Measurements from ENCODE around the gene UFD1.

The UFD1 gene

DNA sequence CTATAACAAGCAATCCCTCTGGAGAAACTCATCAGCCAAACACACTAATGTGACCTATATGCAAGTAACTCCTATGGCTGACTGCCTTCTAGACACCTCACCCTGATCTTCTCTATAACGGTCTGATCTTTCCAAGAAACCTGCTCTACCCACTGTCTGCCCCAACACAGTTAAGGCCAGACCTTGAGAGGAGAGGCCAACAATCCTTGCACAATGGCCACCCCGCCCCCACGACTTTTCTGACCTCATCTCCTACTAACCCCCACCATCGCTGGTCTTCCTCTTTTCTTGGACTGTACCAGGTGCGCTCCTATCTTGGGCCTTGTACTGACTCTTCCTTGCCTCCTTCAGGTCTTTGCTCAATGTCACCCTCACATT, 59.9 kb downstream of the UFD1 start:
- no peak for DNase-seq

DNA sequence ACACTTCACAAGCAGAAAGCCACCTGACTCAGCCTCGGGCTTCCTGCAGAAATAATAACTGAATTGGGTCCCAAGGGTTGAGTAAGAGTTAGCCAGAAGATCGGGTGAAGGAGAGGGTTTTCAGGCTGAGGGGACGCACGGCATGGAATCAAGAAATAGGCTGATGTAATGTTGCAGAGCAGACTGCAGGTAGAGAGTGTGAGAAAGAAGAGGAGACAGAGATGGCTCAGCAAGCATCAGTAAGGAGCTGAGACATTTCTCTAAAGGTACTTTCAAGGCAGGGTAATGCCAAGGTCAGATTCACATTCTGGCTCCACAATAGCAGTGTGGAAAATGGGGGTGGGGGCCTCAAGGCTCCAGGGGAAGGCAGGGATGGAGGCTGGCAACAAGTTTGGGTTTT, 66.1 kb downstream of the UFD1 start:
- DNase-seq: no peak

DNA sequence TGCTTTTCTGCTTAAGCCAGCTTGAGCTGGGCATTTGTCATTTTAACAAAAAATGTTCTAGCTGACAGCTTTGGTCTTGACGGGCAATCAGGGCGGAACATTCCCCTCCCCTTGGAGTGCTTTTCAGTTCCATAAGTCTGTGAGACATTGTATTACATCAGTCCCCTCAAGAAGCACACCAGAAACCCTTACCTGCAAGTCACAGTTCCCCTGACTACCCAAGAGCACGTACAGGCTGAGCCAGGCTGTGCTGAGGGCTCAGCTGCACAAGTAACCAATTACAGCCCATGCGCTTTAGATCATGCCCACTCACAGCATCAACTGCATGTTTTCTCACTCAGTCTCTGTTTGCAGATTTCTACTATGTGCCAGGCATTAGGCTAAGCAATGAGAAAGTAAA, 66.5 kb downstream of the UFD1 start:
- no peak for DNase-seq

DNA sequence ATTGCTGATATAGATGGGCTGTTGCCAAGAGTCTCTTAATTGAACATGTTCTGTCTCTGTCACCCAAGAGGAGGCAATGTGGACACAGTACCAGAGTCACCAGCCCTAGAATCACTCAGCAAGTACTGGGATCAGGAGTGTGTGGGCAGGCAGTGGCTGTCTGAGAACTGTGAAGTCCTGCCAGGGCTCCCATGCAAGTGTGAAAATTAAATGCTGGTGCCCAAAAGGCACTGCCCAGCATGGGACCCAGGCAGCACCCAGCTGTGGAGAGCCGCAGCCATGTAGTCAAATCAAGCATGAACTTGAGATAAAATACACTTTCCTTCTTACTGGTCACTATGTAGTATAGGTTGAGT, 67.3 kb downstream of the UFD1 start:
- DNase-seq: no peak

DNA sequence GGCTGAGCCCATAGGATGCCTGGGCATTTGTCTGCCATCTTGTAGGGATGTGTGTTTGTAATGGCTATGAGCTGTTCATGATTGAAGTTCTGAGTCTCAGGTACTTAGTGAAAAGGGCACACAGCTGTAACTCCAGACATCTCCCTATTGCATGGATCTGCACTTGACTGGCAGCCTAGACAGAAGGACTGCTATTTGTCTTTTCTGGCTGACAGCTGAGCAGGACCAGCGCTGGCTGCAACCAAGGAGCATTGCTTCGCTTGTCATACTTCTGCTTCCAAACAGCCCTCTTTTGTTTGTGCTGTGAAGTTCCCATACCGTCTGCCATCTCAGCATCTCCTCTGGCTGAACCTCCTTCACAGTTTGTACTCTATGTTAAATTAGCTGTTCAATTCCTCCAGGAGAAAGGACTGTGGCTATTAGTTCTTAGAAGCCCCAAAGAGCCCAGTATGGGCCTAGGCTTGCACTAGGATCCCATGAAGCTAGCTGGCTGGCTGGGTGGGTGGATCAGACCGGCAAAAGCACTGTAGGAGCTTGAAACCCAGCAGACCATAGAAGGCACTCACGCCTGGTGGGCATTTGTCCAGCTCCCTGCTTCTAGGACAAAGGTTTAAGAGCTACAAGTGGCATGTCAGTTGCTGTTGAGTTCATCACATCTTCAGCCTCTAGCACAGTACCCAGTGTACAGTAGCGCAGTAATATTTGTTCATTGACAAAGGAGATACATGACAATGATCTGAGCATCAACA, 67.9 kb downstream of the UFD1 start:
- no peak for DNase-seq

DNA sequence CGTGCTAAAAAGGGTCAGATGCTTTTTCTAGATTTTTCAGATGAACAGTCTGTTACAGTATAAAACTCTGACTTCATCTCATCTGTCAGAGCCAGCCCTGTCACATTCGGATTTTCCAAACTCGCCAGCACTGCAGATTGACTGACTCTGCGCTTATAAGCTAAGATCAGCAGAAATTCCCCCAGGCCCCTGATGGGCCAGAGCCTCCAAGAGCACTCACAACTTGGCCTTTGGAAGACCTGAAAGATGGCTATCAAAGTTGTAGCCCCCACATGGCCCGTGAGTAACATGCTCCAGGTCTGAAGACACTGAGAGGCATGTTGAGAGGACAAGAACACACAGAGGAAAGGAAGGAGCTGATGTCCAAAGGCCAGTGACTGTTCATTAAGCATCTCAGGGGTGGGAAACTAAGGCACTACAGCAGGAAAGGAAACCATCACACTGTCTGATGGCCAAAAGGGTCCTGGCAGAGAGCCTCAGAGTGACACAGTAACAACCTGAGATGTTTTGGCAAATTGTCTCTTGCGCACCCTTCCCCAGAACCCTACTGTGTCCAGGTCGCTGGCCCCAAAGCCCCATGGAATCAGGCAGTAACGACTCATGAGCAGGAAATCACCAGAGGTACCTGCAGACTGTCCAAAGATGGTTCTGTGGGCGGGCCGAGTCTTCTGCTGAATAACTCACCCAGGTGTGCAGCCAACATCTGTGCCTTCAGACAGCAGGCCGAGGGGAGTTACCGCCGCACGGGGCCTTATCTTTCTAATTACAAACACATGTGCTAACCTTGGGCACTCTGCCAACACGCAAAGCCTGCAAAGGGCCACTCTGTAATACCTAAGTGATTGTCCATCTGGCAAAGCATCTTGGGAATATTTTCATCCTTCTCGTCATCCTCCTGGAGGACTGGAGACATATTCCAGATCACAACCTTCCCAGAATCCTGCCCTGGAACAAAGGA, 71.1 kb downstream of the UFD1 start:
- DNase-seq: no peak

DNA sequence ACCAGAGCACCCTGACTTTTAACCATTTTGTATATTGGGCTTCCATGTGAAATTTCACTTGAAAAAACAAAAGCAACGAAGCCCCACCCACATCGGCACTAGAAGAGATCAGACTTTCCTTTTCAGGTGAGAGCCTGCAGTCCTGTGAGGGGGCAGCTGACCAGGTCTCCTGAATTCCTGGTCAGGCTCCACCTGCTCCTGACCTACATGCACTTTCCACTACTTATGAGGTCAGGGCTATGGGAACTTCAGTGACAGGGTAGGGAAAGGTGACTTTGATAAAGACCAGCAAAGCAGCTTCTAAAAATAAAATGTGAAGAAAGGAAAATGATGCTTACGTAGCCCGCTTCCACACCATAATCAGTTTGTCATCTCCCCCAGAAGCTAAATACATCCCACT, 72.1 kb downstream of the UFD1 start:
- DNase-seq: no peak

DNA sequence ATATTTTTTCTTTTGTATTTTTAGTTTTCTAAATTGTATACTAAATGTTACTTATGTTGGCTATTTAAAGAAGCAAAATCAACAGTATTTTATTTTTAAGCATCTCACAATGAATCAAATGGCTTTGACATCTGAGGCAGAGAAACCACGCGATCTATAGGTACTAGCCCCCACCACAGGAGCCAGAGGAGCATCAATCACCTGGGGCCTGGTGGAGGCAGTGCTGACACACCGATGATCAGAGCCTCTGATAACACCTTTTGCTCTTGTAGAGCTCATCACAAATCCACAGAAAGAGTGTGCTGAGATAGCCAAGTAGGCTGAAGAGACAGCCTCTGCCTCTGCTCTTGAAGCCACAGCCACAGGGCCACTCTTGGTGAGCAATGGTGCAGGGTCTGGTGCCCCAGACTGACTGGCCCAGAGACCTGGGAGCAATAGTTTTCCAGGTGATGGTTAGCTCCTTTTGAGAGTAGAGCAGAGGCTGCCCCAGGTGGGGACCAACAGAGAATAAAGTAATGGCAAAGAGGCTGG, 72.6 kb downstream of the UFD1 start:
- no peak for DNase-seq

DNA sequence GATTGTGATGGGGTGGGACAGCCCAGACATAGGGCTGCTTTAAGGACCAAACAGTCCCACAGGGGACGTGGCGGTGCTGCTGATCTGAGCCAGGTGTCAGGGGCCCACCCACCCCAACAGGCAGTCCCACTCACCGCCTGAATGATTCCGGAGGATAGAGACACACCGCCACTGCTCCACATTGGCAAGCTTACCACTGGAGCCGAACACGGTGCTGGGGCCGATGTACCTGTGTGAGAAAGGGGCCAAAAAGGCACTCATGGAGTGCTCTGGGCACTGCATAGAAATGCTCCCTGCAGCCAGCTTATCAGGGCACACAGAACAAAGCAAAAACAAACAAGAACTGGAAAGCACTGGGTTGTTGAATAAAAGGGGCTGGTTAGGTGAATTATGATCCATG, 73.3 kb downstream of the UFD1 start:
- DNase-seq: no peak

DNA sequence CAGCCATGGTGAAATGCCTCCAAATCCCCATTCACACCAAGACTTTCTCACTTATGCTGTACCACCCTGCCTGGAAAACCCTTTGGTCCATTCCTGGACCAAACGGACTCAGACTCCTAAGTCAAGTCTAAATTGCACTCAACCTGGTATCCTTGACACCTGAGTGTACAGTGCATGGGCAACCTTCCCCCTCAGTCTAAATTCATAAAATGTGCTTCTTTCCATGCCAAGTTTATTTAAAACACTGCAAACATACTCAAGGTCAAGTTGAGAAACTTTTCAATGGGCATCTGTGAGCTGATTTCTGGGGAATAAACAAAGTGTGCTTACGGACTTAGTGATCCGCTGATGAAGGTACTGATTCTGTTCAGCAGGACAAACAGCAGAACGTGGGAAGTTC, 73.9 kb downstream of the UFD1 start:
- DNase-seq: no peak

DNA sequence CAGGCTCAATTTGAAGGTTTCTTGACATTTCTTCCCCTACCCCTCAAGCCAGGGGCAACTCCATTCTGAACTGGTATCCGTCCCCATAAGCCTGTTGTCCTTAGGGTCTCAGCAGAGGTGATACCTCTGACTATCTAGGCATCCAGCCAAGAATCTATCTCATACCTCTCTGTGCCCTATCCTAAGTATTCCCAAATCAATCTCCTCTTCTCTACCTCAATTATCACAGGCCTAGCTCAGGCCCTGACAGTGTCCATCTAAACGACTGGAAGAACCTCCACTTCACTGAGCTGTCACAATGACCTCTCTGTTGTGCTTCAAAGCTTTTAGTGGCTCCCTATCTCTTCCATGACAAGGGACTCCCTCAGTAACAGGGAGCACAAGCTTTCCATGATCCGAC, 74.3 kb downstream of the UFD1 start:
- no peak for DNase-seq

DNA sequence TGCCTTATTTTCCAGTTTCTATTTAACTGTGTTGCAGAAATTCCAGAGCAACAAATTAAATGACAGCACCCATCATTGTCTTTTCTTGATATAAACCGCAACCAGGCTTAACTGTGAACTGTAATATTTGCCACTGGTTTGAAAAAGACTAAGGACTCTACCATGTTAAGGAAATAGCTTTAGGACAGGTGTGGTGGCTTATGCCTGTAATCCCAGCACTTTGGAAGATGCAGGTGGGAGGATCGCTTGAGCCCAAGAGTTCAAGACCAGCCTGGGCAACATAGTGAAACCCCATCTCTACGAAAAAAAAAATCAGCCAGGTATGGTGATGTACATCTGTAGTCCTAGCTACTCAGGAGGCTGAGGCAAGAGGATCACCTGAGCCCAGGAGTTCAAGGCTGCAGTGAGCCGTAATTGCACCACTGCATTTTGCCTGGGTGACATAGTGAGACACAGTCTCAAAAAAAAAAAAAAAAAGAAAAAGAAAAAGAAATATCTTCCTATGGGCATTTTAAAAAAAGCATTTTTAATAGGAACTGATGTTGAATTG, 76.3 kb downstream of the UFD1 start:
- DNase-seq: no peak

DNA sequence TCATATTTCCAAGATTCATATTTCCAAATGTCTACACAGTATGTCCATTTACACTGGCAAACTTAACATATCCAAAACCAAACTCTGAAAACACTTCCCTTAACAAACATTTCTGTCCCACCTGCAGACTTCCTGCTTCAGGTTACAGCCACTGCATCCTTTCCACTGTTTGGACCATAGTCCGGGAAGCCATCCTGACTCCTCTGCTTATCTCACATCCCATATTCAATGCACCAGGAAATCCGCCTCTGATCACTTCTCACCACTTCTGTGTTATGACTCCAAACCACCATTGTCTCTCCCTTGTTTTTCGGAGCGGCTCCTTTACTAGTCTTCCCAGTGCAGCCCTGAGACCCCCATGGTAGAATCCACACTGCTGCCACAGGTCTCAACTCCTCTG, 77.5 kb downstream of the UFD1 start:
- DNase-seq: no peak

DNA sequence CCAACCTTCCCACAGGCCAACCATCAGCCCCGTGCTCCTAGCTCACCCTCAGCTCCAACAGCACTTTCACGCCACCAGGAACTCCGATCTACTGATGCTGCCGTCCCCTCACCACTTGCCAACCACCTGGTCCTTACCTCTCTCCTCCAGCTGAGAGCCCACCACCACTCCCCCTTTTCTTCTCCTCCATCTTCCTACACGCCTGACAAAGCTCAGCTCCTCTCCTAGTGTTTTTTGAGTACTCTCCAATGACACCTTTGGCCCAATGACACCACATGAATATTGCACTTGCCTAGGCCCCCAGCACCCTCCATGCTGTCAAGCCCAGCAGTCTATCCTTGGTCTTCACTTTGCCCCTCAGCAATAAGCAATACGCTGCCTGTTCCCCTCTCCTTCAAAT, 78.1 kb downstream of the UFD1 start:
- no peak for DNase-seq

Data from NCI-H510A treated with DMSO at 0.1 percent for 48 hours (cell line).